ENCODE results near the gene MOB2.

DNA sequence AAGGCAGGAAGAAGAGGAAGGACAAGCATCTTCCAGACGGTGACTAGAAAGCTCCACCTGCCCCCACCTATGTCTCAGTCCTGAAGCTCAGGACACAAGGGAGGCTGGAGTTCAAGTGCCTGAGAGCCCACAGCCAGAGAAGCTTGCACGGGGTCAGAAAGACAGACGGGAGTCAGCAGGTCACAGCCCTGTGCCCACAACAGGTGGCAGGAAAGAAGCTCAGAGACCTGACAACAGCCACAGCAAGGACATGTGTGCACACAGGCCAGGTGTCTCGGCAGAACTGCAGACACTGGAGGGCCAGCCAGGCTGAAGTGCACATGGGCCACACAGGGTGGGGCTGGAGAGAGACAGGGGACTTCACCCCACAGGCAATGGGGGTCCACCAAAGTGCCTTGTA is 37.2 kb upstream of the MOB2 start:
- TF ChIP-seq, protein P1, sequence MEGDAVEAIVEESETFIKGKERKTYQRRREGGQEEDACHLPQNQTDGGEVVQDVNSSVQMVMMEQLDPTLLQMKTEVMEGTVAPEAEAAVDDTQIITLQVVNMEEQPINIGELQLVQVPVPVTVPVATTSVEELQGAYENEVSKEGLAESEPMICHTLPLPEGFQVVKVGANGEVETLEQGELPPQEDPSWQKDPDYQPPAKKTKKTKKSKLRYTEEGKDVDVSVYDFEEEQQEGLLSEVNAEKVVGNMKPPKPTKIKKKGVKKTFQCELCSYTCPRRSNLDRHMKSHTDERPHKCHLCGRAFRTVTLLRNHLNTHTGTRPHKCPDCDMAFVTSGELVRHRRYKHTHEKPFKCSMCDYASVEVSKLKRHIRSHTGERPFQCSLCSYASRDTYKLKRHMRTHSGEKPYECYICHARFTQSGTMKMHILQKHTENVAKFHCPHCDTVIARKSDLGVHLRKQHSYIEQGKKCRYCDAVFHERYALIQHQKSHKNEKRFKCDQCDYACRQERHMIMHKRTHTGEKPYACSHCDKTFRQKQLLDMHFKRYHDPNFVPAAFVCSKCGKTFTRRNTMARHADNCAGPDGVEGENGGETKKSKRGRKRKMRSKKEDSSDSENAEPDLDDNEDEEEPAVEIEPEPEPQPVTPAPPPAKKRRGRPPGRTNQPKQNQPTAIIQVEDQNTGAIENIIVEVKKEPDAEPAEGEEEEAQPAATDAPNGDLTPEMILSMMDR (IDR thresholded peaks at IDR 0.05; ENCODE audit: low read depth, low read length): no peak
- TF ChIP-seq EZH2phosphoT487 (IDR thresholded peaks at IDR 0.05; ENCODE audit: low read depth): no peak

Measured in OCI-LY3 (cell line).